Measurements from ENCODE around the gene PTGER4.

PTGER4 gene

DNA sequence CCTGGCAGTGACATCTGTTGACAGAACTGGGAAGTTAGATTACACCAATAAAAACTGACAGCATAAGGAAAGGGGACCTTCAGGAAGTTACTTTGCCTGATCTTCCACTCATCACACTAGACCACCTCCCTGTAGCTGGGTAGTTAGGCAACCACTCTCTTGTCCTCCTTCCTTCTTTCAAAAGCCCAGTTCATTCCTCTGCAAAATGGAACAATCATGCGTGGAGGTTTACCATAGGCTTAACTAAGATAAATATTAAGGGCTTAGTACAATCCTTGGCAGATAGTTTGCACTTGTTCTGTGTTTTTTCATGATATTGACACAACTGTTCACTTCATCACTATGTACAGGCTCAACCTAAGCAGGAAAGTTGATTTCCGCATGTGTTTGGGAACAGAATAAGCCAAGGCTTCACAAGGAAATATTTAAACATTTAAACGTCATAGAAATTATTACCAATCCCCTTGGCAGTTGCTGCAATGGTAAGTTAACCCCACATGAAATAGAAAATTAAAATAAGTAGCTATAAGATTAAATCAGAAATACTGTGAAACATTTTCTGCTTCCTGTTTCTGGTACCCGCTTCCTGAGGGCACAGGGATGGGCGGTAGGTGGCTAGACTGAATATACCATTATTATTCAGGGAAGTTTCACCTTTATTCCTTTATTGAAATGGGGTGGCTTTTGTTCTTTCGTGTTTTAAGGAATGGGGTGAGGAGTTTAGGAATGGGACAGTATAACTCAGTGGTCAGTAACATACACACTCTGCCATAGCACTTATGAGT, 9.9 kb upstream of the PTGER4 start:
- DNase-seq (ENCODE audit: low read depth in 3 of 3): no peak

DNA sequence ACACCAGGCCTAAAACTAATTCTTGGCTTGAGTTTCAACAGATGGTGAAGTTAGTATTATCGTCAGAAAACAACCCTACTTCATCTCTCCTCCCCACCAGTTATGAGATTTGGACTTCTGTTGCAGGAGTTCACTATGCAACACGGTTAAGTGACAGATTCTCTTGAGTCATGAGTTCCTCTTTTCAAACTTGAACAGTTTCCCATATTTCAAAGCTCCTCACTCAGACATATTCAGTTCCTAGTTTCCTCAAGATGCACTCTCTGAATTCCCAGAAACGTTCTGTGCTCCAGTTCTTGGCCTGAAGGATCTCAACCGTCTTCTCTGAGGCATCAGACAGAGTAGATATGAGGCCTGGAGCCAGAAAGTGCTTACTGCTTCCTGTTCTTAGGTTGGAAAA, 7.3 kb upstream of the PTGER4 start:
- no peak for DNase-seq (ENCODE audit: low read depth in 3 of 3)

DNA sequence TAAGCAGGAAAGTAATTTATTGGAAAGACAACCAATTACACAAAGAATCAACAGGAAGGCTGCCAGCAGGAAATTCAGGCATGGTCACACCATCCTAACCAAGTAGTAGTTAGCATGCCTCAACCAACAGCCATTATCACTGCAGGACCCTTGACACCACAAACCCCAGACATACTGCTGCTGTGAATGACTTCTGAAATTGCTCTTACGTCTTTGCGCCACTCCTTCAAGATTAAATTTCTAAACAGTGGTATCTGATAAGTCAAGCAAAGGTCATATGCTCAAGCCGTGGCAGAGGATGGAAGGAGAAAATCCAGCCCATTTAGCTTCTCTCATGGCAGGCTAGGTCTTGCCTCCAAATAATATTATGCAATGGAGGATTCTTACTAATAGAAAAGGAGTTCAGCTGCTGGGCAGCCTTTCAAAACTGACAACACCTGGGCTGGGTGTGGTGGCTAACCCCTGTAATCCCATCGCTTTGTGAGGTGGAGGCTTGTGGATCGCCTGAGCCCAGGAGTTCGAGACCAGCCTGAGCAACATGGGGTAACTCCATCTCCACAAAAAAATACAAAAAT, 5.0 kb upstream of the PTGER4 start:
- no peak for DNase-seq (ENCODE audit: low read depth in 3 of 3)

DNA sequence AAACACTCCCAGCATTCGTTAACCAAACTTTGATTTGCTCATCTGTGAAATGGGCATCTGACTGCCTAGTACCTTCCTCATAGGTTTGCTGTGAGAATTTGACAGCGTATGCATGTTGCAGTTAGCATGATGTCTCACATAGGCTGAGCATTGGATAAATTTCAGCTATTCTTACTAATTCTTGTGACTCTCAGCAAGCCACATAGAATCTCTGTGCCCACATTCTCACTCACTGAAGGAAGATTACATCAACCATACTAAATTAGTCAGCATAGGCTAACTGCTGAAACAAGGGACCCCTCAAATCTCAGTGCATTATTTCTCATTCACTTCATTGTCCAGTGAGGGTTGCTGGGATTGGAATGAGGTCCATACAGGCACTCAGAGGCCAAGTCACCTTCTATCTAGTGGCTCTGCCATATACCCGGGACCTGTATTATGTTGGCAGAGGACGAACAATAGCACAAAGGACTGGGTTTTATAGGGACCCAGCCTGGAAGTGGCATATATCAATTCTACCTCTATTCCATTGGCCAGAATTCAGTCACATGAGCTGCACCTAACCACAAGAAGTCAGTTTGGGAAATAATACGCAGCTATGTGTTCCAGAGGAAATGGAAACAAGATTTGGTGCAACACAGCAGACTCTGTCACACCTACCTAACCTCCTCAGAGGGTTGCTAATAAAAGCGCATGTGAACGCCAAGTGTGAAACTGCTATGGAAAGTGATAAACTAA, 4.2 kb upstream of the PTGER4 start:
- no peak for DNase-seq (ENCODE audit: low read depth in 3 of 3)

DNA sequence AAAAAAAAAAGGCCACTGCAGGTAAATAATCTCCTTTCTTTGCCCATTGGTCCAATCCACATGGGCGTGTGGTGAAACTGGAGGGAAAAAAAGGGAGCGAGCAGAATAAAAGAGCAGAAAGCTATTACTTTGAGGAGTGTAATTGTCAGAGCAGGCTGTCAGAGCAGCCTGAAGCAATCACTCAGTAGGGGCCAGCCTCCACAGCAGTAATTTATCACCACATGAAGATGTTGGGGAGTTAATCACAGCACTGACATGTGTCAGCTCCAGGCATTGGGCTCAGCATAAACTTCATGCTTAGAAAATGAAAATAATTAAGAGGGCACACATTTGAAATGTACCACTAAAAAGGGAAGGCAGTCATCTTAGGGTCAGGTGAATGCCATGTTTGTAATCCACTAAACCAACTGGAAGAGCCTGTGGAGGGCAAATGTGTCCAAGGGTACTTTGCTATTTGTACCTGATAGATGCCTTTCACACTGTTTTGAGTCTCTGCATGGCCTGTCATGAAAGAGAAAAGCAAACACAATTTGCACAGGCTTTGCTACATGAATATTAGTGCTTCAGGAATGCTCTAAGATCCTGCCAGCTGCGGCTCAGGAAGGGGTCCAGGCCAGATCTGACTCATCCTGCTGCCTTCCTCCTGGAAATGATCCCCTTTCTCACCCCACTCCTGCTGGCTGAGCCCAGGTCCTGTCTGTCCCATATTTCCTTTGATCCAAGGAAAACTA, 2.9 kb upstream of the PTGER4 start:
- no peak for DNase-seq (ENCODE audit: low read depth in 3 of 3)

DNA sequence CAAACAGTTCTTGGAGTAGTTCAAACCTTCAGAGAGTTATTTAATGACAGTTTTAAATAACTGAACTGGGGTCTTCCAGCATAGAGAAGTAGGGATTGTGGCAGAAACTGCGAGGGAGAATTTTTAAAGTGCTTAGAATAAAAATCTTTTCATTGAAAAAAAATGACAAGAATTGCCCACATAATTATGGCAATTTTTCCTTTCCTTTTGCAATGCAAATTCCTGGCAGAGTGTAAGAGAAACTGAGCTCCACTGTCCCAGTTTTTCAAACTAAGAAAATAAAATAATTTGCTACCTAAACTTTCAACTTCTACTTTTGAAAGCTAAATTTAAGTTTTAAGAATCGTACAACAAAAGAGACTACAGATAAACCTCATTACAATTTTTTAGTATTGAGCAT, 2.3 kb upstream of the PTGER4 start:
- DNase-seq (ENCODE audit: low read depth in 3 of 3): no peak

DNA sequence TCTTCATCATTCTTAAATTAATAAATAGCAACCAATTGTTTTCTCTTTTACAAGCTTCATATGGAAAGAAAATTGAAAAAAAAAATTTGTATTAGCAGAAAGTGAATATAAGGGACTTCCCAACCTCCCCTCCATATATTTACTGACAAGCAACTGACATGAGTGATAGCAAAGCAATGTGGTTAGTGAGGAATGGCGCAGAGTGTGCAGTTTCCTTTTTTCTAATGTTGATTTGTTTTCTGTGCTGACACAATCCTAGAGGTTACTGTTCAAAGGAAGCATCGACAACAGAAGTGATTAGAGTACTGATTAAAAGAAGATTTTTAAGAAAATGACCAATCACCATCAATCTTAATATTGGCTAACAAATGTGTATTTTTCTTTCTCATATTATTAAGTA, 1.7 kb upstream of the PTGER4 start:
- no peak for DNase-seq (ENCODE audit: low read depth in 3 of 3)

DNA sequence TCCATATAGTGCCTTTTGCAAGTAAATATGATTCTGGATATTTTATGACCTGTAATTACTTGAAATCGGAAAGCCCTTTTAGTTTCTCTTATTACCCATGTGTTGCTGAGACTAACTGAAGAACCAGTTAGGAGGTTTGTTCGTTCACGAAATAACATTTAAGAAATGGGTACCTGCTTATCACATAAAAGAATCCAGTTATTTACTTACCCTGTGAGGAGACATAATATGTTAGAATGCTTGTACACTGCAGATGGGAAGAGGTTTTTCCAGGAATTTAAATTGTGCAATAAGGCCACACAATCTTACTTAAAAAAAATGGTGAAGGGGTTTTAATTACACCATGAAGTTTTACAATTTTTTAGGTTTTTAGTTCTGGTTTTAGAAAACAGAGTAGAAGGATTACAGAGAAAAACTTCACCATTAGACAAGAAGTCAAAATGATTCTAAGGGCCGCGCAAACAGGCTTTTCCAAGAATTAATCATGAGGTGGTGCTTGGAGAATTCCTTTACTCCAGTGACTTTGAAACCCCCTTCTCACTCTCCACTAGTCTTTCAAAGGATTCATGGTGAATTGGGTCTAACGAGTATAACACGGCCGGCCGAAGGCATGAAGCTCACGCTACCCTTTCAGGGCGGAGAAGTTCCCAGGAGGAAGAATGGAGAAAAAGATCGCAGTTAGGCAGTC, 1.1 kb upstream of the PTGER4 start:
- DNase-seq (ENCODE audit: low read depth in 3 of 3): no peak

DNA sequence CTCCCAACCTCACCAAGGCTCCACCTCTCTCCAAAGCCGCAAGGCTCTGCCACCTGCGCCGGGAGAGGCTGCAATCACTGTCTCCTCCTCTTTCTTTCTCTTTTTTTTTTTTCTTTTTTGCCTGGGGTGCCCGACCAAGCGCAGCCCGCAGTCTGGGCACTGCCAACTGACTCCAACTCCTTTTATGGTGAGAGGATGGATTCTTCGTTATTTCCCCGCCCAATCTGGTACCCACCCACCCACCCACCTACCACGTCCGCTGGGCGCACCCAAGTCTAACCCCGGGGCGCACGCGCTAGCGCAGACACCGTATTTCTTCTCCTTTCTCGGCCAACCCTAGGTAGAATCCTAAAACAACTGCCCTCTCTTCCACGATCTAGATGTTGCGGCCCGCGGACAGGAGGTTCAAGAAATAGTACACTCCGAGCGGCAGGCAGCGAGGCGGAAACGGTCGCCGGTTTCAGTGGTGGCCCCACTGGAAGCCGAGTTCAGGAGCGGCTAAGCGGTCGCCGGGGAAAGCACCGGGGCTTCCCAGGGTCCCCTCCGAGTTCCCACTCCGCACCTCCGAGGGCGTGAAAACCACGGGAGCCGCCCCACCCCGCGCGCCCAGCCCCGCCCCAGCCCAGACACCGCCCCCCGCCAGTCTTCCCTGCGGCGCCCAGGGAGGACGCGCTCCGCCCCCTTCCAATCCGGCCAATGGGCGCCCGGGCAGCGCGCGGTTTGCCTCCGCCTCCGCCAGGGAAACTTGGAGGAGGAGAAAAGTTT, 385 bp upstream of the PTGER4 start:
- peak; percentile 85 to 93 (median 92) for DNase-seq (ENCODE audit: low read depth in 3 of 3)

DNA sequence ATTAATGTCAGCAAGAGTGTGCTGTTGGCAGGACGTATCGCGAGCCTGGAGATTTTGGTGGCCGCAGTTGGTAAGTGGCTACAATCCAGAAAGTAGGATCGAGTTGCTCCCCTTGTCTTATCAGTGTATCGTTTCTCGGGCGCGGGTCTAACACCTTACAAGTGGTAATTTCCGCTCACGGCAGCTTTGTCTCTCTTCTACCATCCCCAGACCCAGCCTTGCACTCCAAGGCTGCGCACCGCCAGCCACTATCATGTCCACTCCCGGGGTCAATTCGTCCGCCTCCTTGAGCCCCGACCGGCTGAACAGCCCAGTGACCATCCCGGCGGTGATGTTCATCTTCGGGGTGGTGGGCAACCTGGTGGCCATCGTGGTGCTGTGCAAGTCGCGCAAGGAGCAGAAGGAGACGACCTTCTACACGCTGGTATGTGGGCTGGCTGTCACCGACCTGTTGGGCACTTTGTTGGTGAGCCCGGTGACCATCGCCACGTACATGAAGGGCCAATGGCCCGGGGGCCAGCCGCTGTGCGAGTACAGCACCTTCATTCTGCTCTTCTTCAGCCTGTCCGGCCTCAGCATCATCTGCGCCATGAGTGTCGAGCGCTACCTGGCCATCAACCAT, 1.1 kb downstream of the PTGER4 start:
- peak in 1 of 3 experiments; percentile 47 for DNase-seq (ENCODE audit: low read depth in 3 of 3)

DNA sequence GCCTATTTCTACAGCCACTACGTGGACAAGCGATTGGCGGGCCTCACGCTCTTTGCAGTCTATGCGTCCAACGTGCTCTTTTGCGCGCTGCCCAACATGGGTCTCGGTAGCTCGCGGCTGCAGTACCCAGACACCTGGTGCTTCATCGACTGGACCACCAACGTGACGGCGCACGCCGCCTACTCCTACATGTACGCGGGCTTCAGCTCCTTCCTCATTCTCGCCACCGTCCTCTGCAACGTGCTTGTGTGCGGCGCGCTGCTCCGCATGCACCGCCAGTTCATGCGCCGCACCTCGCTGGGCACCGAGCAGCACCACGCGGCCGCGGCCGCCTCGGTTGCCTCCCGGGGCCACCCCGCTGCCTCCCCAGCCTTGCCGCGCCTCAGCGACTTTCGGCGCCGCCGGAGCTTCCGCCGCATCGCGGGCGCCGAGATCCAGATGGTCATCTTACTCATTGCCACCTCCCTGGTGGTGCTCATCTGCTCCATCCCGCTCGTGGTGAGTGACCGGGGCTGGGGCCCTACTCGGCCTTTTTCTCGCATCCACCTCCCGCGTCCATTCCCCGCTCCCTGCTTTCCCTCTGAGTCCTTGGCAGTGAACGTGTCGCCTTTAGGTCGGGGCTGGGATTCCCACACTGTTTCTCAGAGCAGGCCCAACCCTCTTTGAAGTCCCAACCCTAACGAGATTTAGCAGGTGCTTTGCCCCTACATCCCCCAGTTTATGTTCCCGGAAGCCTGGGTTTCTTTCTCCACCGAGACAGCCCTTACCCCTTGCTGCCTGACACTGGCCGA, 1.8 kb downstream of the PTGER4 start:
- DNase-seq (ENCODE audit: low read depth in 3 of 3): peak in 1 of 3 experiments; percentile 37

DNA sequence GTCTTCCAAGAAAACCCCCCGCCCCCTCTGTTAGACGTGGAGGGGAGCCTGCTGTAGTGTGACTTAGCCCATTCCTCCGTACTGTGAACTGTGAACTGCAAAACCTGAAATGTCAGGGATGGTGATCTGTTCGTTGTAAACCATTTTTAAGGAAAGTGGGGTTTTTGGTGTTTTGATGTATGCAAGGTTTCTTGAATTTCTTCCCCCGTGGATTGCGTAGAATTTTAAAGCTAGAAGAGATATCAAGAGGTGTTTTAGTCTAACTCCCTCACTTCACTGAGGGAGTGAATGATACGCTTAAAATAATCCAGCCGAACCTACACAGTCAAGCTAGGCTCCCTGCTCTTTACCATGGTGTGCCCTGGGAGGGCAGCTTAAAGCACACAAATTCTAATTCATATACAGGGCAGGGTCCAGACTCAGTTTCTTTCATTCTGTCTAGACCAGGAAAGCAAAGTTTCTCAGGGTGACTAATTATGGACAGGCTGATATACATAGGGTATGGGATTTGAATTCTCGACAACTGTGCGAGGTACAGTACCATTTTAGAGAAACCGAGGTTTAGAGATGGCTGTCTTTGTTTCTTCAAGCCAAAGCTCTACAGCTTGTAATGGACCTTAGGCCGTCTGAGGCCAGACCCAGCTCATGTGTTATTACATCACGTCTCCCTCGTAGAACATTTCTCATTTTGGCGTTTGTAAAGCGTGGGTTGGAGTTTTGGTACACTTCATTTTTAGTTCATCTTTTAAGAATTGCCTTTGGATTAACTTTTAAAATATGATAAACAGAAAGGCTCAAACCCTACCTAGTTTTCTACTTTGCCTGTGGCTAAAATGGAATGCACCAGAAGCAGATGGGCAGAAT, 2.7 kb downstream of the PTGER4 start:
- DNase-seq (ENCODE audit: low read depth in 3 of 3): no peak

DNA sequence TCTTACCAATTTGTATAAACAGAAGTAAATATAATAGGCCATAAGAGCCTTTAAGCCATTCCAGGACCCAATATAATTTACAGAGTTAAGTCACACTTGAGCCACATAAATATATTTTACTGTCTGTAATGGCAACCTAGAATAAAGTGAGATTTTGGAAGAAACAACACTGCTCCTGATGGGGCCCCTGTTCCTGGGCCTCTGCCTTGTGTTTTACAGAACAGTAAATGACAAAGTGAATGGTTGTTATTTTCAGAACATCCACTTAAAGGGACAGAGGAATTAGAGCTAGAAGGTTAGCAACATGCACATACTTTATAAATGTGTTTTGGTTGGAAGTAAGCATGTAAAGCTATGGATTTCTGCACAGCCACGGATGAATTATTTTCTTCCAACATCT, 3.6 kb downstream of the PTGER4 start:
- DNase-seq (ENCODE audit: low read depth in 3 of 3): no peak

DNA sequence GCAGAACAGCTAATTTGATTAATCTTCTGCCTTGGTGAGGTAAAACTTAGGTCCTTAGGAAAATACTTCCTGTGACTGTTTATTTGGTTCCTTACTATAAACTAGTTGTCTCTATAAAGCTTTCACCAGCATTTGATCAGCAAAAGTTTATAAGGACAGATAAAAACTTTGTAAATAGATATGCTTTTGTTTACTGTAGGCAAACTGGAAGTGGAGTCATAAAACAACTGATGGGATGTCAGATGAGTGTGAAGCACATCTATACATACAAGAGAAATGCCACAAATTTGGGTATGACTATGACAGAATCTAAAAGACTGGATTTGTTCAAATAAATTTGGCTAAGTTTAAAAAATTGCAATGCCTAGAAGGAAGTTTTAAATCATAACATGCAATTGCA, 5.5 kb downstream of the PTGER4 start:
- DNase-seq (ENCODE audit: low read depth in 3 of 3): no peak

DNA sequence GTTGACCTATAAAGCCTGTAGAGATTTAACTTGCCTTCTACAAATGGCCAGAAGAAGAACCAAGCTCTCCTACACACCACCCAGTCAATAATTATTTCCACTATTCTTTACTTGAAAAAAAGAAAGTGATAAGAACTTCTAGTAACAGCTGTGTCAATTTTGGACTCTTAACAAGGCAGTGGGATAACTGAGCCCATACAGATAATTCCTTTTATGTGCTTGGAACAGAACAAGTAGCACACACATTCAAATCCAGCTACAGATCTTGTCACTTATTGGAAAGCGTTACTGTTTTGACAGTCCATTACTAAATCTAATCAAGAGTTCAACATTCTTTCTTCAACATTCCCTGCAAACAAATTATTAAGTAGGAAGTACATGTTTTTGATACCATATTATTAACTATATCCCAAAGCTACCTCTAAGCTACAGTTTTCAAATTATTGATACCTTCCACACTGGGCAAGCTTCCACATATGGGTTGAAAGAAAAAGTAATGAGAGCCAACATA, 6.3 kb downstream of the PTGER4 start:
- no peak for DNase-seq (ENCODE audit: low read depth in 3 of 3)

DNA sequence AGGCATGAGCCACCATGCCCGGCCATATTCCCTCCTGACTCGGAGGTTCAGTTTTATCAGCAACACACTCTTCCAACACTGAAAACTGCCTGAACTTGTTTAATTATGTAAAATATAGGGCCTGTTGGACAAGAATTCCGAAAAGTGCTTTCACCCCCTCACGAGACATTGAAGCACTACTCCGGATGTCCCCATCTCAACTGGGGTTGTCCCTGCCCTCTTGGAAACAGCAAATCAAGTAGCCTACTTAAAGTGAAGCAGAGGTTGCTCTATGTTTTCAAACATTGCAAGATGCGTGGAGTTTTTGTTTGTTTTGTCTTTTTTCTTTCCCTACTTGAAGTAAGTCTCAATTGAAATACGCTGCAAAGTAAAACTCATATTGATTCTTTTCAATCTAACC, 7.6 kb downstream of the PTGER4 start:
- DNase-seq (ENCODE audit: low read depth in 3 of 3): no peak

DNA sequence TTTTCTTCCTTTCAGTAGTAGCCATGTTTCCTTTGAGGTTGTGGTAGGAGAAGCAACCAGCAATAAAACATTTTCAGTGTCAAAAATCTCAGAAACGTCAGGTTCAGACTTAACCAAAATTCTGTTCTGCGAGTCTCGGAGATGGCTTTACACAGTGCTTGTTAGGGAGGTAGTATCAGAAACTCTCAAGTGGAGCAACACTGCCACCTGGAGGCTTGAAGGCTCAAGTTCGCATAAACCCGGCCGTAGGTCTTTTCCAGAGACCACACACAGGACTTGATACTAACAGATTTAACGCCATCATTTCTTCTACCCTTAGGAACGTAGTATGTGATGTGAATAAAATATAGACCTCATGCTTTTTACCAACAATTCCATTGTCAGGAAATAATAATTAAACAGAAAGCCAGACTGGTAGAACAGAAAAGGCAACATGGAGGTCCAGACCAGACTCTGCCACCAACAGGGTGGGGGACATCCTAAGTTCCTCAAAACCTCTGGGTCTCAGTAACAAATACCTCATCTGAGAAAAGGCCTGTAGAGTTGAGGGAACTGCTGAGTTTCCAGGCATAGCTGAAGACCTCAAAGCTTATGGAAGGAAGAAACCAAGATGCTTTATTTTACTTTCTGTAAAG, 8.5 kb downstream of the PTGER4 start:
- peak in 2 of 3 experiments; percentile 79 to 85 for DNase-seq (ENCODE audit: low read depth in 3 of 3)

DNA sequence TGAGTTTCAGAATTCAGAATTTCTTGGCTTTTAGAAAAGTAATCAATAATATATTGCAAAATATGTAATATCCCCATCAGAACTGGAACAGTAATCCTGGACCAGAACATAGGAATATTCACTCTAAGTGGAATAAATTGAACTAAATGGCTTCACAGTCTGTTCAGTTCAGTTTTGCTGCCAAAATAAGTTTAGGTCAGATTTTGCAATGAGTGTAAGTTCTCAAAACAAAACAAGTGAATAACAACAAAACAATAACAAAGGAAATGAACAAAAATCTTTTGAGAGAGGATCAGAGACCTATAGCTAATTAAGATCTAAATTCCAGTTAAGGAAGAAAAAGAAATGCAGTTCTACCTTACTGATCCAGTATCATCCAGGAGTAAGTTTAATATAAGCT, 9.3 kb downstream of the PTGER4 start:
- DNase-seq (ENCODE audit: low read depth in 3 of 3): no peak

Data from stimulated activated CD4-positive, alpha-beta T cell treated with anti-CD3 and anti-CD28 coated beads, TNF-alpha, amount 100 ng/mL, for 24 hours (primary cell).